Measurements from ENCODE around the gene DYNLL2.
"Not testable (repeated sequence)": the region's sequence is repeated elsewhere in the genome, so short reads cannot be mapped to it uniquely, and the experiment has no call there.

DNA sequence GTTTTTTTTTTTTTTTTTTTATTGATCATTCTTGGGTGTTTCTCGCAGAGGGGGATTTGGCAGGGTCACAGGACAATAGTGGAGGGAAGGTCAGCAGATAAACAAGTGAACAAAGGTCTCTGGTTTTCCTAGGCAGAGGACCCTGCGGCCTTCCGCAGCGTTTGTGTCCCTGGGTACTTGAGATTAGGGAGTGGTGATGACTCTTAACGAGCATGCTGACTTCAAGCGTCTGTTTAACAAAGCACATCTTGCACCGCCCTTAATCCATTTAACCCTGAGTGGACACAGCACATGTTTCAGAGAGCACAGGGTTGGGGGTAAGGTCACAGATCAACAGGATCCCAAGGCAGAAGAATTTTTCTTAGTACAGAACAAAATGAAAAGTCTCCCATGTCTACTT lies 10.0 kb upstream of the DYNLL2 start:
- TF ChIP-seq EZH2phosphoT487 (IDR thresholded peaks at IDR 0.05; ENCODE audit: borderline replicate concordance, low read depth, low read length) = not testable (repeated sequence)
- TF ChIP-seq, protein P1, sequence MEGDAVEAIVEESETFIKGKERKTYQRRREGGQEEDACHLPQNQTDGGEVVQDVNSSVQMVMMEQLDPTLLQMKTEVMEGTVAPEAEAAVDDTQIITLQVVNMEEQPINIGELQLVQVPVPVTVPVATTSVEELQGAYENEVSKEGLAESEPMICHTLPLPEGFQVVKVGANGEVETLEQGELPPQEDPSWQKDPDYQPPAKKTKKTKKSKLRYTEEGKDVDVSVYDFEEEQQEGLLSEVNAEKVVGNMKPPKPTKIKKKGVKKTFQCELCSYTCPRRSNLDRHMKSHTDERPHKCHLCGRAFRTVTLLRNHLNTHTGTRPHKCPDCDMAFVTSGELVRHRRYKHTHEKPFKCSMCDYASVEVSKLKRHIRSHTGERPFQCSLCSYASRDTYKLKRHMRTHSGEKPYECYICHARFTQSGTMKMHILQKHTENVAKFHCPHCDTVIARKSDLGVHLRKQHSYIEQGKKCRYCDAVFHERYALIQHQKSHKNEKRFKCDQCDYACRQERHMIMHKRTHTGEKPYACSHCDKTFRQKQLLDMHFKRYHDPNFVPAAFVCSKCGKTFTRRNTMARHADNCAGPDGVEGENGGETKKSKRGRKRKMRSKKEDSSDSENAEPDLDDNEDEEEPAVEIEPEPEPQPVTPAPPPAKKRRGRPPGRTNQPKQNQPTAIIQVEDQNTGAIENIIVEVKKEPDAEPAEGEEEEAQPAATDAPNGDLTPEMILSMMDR (conservative IDR thresholded peaks at IDR 0.05; ENCODE audit: low read length) = not testable (repeated sequence)

All from OCI-LY7 (cell line).